ENCODE data around the gene BANF2.

Gene BANF2

GRCh38 chr20:17716331-17716730 is 16.6 kb downstream of the BANF2 start:
- H3K9ac ChIP-seq (ENCODE audit: low read depth, low read length): no peak overlapping the region
- no peak overlapping the region for H3K4me2 ChIP-seq (ENCODE audit: low read length)
- no peaks in the 10 kb centered on the region for H3K9me3 ChIP-seq (replicated peaks; ENCODE audit: low read length)
- H3K27me3 ChIP-seq (ENCODE audit: control insufficient read depth, insufficient read depth, low read length): peaks cover 23% of the 10 kb centered on the region
- no peaks in the 10 kb centered on the region for H3K36me3 ChIP-seq (ENCODE audit: insufficient read depth, low read length)
- no peaks in the 10 kb centered on the region for H3K4me1 ChIP-seq (ENCODE audit: control insufficient read depth, insufficient read depth, low read length)
- no peak overlapping the region for H3K4me3 ChIP-seq (ENCODE audit: low read length)

DNA sequence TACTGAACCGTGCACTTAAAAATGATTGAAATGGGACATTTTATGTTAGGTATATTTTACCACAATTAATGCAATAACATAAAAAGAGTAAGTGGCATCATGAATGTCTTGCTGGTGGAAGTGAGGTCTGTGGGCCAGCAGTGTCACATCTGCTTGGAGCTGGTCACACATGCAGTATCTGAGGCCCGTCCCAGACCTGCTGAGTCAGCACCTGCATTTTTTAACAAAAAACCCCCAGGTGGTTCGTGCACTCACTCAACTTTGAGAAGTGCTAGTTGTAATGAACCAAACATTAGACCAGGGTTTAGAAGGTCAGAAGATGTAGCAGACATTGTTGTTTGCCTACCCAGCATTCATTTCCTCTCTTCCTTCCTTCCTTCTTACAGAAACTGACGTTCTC is 21.0 kb downstream of the BANF2 start:
- H3K36me3 ChIP-seq (ENCODE audit: insufficient read depth, low read length): no peaks in the 10 kb centered on the region
- H3K4me1 ChIP-seq (ENCODE audit: control insufficient read depth, insufficient read depth, low read length): no peaks in the 10 kb centered on the region
- H3K4me2 ChIP-seq (ENCODE audit: low read length): no peak overlapping the region
- no peak overlapping the region for H3K4me3 ChIP-seq (ENCODE audit: low read length)
- H3K9me3 ChIP-seq (replicated peaks; ENCODE audit: low read length): no peaks in the 10 kb centered on the region
- no peak overlapping the region for H3K9ac ChIP-seq (ENCODE audit: low read depth, low read length)
- peaks cover 33% of the 10 kb centered on the region for H3K27me3 ChIP-seq (ENCODE audit: control insufficient read depth, insufficient read depth, low read length)

DNA sequence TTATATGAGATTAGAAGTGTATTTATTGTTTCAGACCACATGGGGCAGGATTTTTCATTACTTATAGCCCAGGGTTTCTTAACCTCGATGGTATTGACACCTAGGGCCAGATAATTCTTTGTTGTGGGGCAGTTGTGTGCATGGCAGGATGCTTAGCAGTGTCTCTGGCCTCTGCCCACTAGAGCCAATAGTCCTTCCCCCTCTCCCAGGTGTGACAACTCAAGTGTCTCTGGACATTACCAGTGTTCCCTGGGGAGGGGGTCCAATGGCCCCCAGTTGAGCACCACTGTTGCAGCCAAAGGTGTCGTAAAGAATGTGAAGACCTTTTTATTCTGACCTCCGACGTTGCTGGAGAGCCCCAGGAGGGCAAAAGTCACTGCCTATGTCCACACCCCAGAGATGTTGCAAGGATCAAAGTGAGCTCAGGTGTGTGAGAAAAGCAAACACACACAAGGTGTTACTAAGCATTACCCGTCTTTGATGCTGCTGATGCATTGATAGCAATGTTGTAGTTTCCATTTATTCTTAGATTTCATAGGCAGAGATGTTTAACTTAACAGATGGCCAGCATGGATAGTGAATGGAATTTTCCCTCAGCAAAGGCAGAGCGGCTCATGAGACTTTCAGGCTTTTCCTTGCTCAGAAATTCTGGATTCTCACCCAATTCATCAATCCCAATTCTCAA is 22.2 kb downstream of the BANF2 start:
- H3K36me3 ChIP-seq (ENCODE audit: insufficient read depth, low read length): no peaks in the 10 kb centered on the region
- no peaks in the 10 kb centered on the region for H3K4me1 ChIP-seq (ENCODE audit: control insufficient read depth, insufficient read depth, low read length)
- H3K9me3 ChIP-seq (replicated peaks; ENCODE audit: low read length): no peaks in the 10 kb centered on the region
- peaks cover 33% of the 10 kb centered on the region for H3K27me3 ChIP-seq (ENCODE audit: control insufficient read depth, insufficient read depth, low read length)
- H3K9ac ChIP-seq (ENCODE audit: low read depth, low read length): no peak overlapping the region
- H3K4me2 ChIP-seq (ENCODE audit: low read length): no peak overlapping the region
- no peak overlapping the region for H3K4me3 ChIP-seq (ENCODE audit: low read length)

GRCh38 chr20:17722493-17723300 is 22.9 kb downstream of the BANF2 start:
- no peak overlapping the region for H3K4me2 ChIP-seq (ENCODE audit: low read length)
- no peaks in the 10 kb centered on the region for H3K4me1 ChIP-seq (ENCODE audit: control insufficient read depth, insufficient read depth, low read length)
- H3K4me3 ChIP-seq (ENCODE audit: low read length): no peak overlapping the region
- no peak overlapping the region for H3K9ac ChIP-seq (ENCODE audit: low read depth, low read length)
- H3K36me3 ChIP-seq (ENCODE audit: insufficient read depth, low read length): no peaks in the 10 kb centered on the region
- no peaks in the 10 kb centered on the region for H3K9me3 ChIP-seq (replicated peaks; ENCODE audit: low read length)
- peaks cover 33% of the 10 kb centered on the region for H3K27me3 ChIP-seq (ENCODE audit: control insufficient read depth, insufficient read depth, low read length)

- no peaks in the 10 kb centered on the region for H3K9me3 ChIP-seq (replicated peaks; ENCODE audit: low read length)
- H3K4me3 ChIP-seq (ENCODE audit: low read length): no peak overlapping the region
- no peaks in the 10 kb centered on the region for H3K36me3 ChIP-seq (ENCODE audit: insufficient read depth, low read length)
- H3K27me3 ChIP-seq (ENCODE audit: control insufficient read depth, insufficient read depth, low read length): peaks cover 33% of the 10 kb centered on the region
- H3K4me1 ChIP-seq (ENCODE audit: control insufficient read depth, insufficient read depth, low read length): no peaks in the 10 kb centered on the region
- H3K9ac ChIP-seq (ENCODE audit: low read depth, low read length): no peak overlapping the region
- H3K4me2 ChIP-seq (ENCODE audit: low read length): no peak overlapping the region
These were observed 23.5 kb downstream of the BANF2 start for GRCh38 chr20:17723301-17723691.

GRCh38 chr20:17725094-17725835 is 25.5 kb downstream of the BANF2 start:
- Histone ChIP-seq H3K4me1 (ENCODE audit: control insufficient read depth, insufficient read depth, low read length) (no peaks in the 10 kb centered on the region), H3K27me3 (ENCODE audit: control insufficient read depth, insufficient read depth, low read length) (peaks cover 29% of the 10 kb centered on the region), H3K4me3 (ENCODE audit: low read length) (no peak overlapping the region), H3K9me3 (replicated peaks; ENCODE audit: low read length) (no peaks in the 10 kb centered on the region), H3K9ac (ENCODE audit: low read depth, low read length) (no peak overlapping the region), H3K4me2 (ENCODE audit: low read length) (no peak overlapping the region), H3K36me3 (ENCODE audit: insufficient read depth, low read length) (no peaks in the 10 kb centered on the region)

DNA sequence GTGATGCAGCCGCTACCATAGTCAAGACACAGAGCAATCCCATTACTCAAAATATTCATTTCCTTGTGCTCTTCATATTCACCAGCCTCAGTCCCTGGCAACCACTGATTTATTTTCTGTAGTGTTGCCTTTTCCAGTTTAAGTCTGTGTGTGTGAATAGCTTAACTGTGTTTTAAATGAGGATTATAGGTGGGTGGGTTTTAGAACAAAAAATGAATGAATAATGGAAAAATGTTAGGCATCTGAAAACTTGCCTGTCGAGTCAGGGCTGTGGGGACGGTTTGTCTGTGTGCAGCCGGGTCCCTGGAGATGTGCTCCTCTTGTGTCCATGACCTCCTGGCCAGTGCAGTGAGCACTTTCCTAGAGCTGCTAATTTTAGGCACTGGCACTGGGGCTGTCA is 27.1 kb downstream of the BANF2 start:
- Histone ChIP-seq H3K9ac (ENCODE audit: low read depth, low read length) (no peak overlapping the region), H3K36me3 (ENCODE audit: insufficient read depth, low read length) (no peaks in the 10 kb centered on the region), H3K9me3 (replicated peaks; ENCODE audit: low read length) (no peaks in the 10 kb centered on the region), H3K4me1 (ENCODE audit: control insufficient read depth, insufficient read depth, low read length) (no peaks in the 10 kb centered on the region), H3K4me2 (ENCODE audit: low read length) (no peak overlapping the region), H3K4me3 (ENCODE audit: low read length) (no peak overlapping the region), H3K27me3 (ENCODE audit: control insufficient read depth, insufficient read depth, low read length) (peaks cover 24% of the 10 kb centered on the region)

DNA sequence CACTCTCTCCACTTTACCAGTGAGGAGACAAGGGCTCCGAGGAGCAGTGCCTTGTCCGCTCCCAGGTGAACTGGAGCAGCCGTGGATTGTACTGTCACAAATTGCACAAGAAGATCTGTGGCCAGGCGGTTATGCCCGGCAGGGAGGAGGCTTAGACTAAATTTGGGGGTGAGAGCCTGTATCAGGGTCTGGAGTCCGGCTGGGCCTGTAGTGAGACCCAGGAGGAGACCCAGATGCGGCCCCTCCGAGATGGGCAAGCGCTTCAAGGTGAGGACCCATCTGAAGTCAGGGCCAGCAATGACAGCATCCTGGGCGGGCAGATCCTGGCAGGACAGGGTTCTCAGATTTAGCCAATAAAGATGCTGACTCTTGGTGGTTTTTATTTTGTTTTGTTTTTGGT is 27.6 kb downstream of the BANF2 start:
- H3K4me2 ChIP-seq (ENCODE audit: low read length): no peak overlapping the region
- no peaks in the 10 kb centered on the region for H3K36me3 ChIP-seq (ENCODE audit: insufficient read depth, low read length)
- H3K9ac ChIP-seq (ENCODE audit: low read depth, low read length): no peak overlapping the region

GRCh38 chr20:17728074-17728473 is 28.3 kb downstream of the BANF2 start:
- Histone ChIP-seq H3K4me2 (ENCODE audit: low read length) (no peak overlapping the region), H3K9me3 (replicated peaks; ENCODE audit: low read length) (no peaks in the 10 kb centered on the region), H3K4me1 (ENCODE audit: control insufficient read depth, insufficient read depth, low read length) (no peaks in the 10 kb centered on the region)

More for the DNA sequence above, 27.6 kb downstream of the BANF2 start:
- peaks cover 22% of the 10 kb centered on the region for H3K27me3 ChIP-seq (ENCODE audit: control insufficient read depth, insufficient read depth, low read length)
- H3K9me3 ChIP-seq (replicated peaks; ENCODE audit: low read length): no peaks in the 10 kb centered on the region
- no peak overlapping the region for H3K4me3 ChIP-seq (ENCODE audit: low read length)
- H3K4me1 ChIP-seq (ENCODE audit: control insufficient read depth, insufficient read depth, low read length): no peaks in the 10 kb centered on the region

GRCh38 chr20:17730071-17730470 is 30.3 kb downstream of the BANF2 start:
- Histone ChIP-seq H3K4me1 (ENCODE audit: control insufficient read depth, insufficient read depth, low read length) (peaks cover 2% of the 10 kb centered on the region), H3K36me3 (ENCODE audit: insufficient read depth, low read length) (no peaks in the 10 kb centered on the region), H3K9me3 (replicated peaks; ENCODE audit: low read length) (no peaks in the 10 kb centered on the region)

More at GRCh38 chr20:17728074-17728473, 28.3 kb downstream of the BANF2 start:
- no peaks in the 10 kb centered on the region for H3K36me3 ChIP-seq (ENCODE audit: insufficient read depth, low read length)
- H3K27me3 ChIP-seq (ENCODE audit: control insufficient read depth, insufficient read depth, low read length): peaks cover 20% of the 10 kb centered on the region
- no peak overlapping the region for H3K4me3 ChIP-seq (ENCODE audit: low read length)
- no peak overlapping the region for H3K9ac ChIP-seq (ENCODE audit: low read depth, low read length)

GRCh38 chr20:17731233-17731632 is 31.5 kb downstream of the BANF2 start:
- H3K4me2 ChIP-seq (ENCODE audit: low read length): no peak overlapping the region
- no peaks in the 10 kb centered on the region for H3K36me3 ChIP-seq (ENCODE audit: insufficient read depth, low read length)
- H3K9ac ChIP-seq (ENCODE audit: low read depth, low read length): no peak overlapping the region
- peaks cover 9% of the 10 kb centered on the region for H3K4me1 ChIP-seq (ENCODE audit: control insufficient read depth, insufficient read depth, low read length)
- peaks cover 5% of the 10 kb centered on the region for H3K27me3 ChIP-seq (ENCODE audit: control insufficient read depth, insufficient read depth, low read length)
- no peak overlapping the region for H3K4me3 ChIP-seq (ENCODE audit: low read length)
- peaks cover 6% of the 10 kb centered on the region for H3K9me3 ChIP-seq (replicated peaks; ENCODE audit: low read length)

More at GRCh38 chr20:17730071-17730470, 30.3 kb downstream of the BANF2 start:
- Histone ChIP-seq H3K27me3 (ENCODE audit: control insufficient read depth, insufficient read depth, low read length) (peaks cover 5% of the 10 kb centered on the region), H3K4me3 (ENCODE audit: low read length) (no peak overlapping the region), H3K9ac (ENCODE audit: low read depth, low read length) (no peak overlapping the region), H3K4me2 (ENCODE audit: low read length) (no peak overlapping the region)
